KMS-11 (cell line): ENCODE data around the gene CCM2L.

ENCODE experiments used
- H2AFZ ChIP-seq: fragments of 200-600 bp; sonication (generic); 2 replicates; pipeline ENCODE4 v1.6.1; 2016; ENCODE audit warnings: antibody characterized with exemption, mixed run types, low read depth
- H3K27ac ChIP-seq: fragments of 200-600 bp; sonication (generic); 2 replicates; pipeline ENCODE4 v1.6.1; 2016; ENCODE audit warnings: mild to moderate bottlenecking, mixed run types
- H3K27me3 ChIP-seq: fragments of 200-600 bp; sonication (generic); 2 replicates; pipeline ENCODE4 v1.6.1; 2017; ENCODE audit warnings: mild to moderate bottlenecking, low read depth, mixed run types, moderate library complexity; ENCODE audit not compliant: insufficient read depth
- H3K36me3 ChIP-seq: fragments of 200-600 bp; sonication (generic); 2 replicates; pipeline ENCODE4 v1.6.1; 2017; ENCODE audit warnings: mild to moderate bottlenecking, mixed run types; ENCODE audit not compliant: insufficient read depth
- H3K4me1 ChIP-seq: fragments of 200-600 bp; sonication (generic); 2 replicates; pipeline ENCODE4 v1.6.1; 2016; ENCODE audit warnings: mild to moderate bottlenecking, low read depth, mixed run types; ENCODE audit not compliant: poor library complexity, severe bottlenecking
- H3K4me2 ChIP-seq: fragments of 200-600 bp; sonication (generic); 2 replicates; pipeline ENCODE4 v1.7.0; 2016; ENCODE audit warnings: mild to moderate bottlenecking, mixed run types
- H3K4me3 ChIP-seq: fragments of 200-600 bp; sonication (generic); IDR thresholded peaks from 2 replicates; pipeline ENCODE4 v1.6.1; 2017; ENCODE audit warnings: low read depth, low read length, mixed read lengths; ENCODE audit not compliant: insufficient read depth
- H3K79me2 ChIP-seq: fragments of 200-600 bp; sonication (generic); 2 replicates; pipeline ENCODE4 v1.6.1; 2016; ENCODE audit warnings: low read depth, mixed run types; ENCODE audit not compliant: insufficient read depth
- H3K9ac ChIP-seq: fragments of 200-600 bp; sonication (generic); 2 replicates; pipeline ENCODE4 v1.6.1; 2016; ENCODE audit warnings: mild to moderate bottlenecking, mixed run types
- H4K20me1 ChIP-seq: fragments of 200-600 bp; sonication (generic); 2 replicates; pipeline ENCODE4 v1.6.1; 2016; ENCODE audit warnings: mild to moderate bottlenecking, mixed run types; ENCODE audit not compliant: insufficient read depth
- TF ChIP-seq, protein P1 (sequence below): fragments of 200-600 bp; sonication (generic); conservative IDR thresholded peaks from 2 replicates; pipeline ENCODE4 v1.6.1; 2017; ENCODE audit warnings: low read depth, mild to moderate bottlenecking, antibody characterized with exemption, low read length, moderate library complexity, mixed read lengths

The CCM2L gene

DNA sequence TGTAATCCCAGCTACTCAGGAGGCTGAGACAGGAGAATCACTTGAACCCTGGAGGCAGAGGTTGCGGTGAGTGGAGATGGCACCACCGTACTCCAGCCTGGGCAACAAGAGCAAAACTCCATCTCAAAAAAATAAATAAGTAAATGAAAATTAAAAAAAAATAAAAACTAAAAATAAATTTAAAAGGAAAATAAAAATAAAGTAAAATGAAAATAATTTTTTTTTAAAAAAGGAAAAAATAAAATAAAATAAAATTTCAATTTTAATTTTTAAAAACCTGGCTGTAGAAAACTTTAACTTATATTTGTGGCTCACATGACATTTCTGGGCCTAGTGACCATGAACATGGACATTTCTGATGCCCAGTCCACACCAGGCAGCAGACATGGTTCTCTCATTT is 57.9 kb downstream of the CCM2L start:
- no peaks in the 10 kb centered on the region for H3K36me3 ChIP-seq
- no peaks in the 10 kb centered on the region for H3K27me3 ChIP-seq
- H3K9ac ChIP-seq = 0 out of 2 replicates have a peak overlapping the region, but pooled peaks have one; percentile 25
- H2AFZ ChIP-seq = peak overlapping the region; percentile 46; the same call in 1 of the 2 replicates
- peaks cover 45% of the 10 kb centered on the region for H3K4me1 ChIP-seq
- no peak overlapping the region for H3K4me3 ChIP-seq
- TF ChIP-seq, protein P1, sequence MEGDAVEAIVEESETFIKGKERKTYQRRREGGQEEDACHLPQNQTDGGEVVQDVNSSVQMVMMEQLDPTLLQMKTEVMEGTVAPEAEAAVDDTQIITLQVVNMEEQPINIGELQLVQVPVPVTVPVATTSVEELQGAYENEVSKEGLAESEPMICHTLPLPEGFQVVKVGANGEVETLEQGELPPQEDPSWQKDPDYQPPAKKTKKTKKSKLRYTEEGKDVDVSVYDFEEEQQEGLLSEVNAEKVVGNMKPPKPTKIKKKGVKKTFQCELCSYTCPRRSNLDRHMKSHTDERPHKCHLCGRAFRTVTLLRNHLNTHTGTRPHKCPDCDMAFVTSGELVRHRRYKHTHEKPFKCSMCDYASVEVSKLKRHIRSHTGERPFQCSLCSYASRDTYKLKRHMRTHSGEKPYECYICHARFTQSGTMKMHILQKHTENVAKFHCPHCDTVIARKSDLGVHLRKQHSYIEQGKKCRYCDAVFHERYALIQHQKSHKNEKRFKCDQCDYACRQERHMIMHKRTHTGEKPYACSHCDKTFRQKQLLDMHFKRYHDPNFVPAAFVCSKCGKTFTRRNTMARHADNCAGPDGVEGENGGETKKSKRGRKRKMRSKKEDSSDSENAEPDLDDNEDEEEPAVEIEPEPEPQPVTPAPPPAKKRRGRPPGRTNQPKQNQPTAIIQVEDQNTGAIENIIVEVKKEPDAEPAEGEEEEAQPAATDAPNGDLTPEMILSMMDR = no peak
- H3K27ac ChIP-seq = peak overlapping the region; percentile 57
- H3K4me2 ChIP-seq = peak overlapping the region; percentile 60; the same call in 1 of the 2 replicates
- H3K79me2 ChIP-seq = no peaks in the 10 kb centered on the region
- no peaks in the 10 kb centered on the region for H4K20me1 ChIP-seq

DNA sequence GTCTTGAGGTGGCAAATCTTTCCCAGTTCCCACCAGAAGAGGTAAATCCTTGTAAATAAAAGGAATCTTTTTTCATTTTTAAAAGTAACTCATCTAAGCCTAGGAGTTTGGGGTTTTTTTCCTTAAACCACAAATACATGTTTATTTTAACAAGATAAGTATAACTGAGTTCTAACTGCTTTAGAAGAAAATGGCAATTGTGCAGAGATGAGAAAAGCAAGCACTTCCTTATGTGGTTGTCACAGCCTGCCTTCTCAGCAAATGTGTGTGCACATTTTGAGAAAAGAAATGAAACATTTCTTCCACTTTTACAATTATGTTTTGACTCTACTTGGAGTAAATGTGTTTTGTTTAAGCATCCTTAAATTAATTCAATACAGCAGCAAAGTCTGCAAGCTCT is 59.5 kb downstream of the CCM2L start:
- H3K79me2 ChIP-seq = no peaks in the 10 kb centered on the region
- H3K27ac ChIP-seq = peak overlapping the region; percentile 57
- peak overlapping the region; percentile 46; the same call in 1 of the 2 replicates for H2AFZ ChIP-seq
- H3K4me2 ChIP-seq = peak overlapping the region; percentile 60
- TF ChIP-seq, protein P1 = no peak
- no peaks in the 10 kb centered on the region for H4K20me1 ChIP-seq
- no peak overlapping the region for H3K9ac ChIP-seq
- no peak overlapping the region for H3K4me3 ChIP-seq
- H3K36me3 ChIP-seq = no peaks in the 10 kb centered on the region
- H3K27me3 ChIP-seq = no peaks in the 10 kb centered on the region
- peaks cover 45% of the 10 kb centered on the region for H3K4me1 ChIP-seq

DNA sequence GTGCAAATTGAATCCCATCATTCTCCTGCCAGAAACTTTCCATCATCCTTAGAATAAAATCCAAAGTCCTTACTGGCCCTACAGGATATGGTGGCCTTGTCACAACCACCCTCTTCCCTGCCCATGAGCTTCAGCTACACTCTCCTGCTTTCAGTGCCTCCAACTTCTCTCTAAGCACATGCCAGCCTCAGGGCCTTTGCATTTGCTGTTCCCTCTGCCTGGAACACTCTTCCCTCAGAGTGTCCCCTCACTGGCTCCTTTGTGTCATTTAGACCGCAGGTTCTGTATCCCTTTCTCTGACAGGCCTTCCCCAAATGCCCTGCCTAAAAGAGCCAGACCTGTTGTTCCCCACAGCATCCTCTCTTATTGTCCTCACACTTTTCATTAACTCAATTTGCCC is 60.0 kb downstream of the CCM2L start:
- Histone ChIP-seq H3K4me1 (peaks cover 45% of the 10 kb centered on the region), H4K20me1 (no peaks in the 10 kb centered on the region), H2AFZ (peak overlapping the region; percentile 46; the same call in 1 of the 2 replicates), H3K27me3 (no peaks in the 10 kb centered on the region), H3K27ac (no peak overlapping the region), H3K4me2 (no peak overlapping the region), H3K9ac (no peak overlapping the region), H3K4me3 (no peak overlapping the region), H3K79me2 (no peaks in the 10 kb centered on the region), H3K36me3 (no peaks in the 10 kb centered on the region)
- TF ChIP-seq, protein P1 = no peak

DNA sequence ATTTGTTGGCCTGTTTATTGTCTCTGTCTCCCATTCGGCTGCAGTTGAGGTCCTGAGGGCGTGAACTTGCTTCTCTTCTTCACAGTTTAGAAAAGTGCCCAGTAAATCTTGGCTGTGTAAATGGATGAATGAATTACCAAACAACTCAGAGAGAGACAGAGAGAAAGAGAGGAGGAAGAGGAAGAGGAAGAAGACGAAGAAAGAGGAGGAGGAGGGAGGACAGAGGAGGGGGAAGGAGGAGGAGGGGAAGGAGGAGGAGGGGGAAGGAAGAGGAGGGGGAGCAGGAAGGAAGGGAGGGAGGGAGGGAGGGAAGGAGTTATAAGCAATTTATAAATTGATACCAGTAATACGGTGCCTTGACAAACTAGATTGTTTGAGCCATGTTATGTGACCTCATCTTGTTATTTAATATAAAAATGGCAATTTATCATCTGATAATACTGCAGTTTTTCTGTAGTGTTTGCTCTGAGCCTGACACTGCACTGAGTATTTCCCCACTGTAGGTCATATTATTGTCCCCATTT is 60.5 kb downstream of the CCM2L start:
- H3K4me2 ChIP-seq = no peak overlapping the region
- H3K79me2 ChIP-seq = no peaks in the 10 kb centered on the region
- no peaks in the 10 kb centered on the region for H3K27me3 ChIP-seq
- H3K4me1 ChIP-seq = peaks cover 45% of the 10 kb centered on the region
- H3K36me3 ChIP-seq = no peaks in the 10 kb centered on the region
- TF ChIP-seq, protein P1 = no peak
- H3K4me3 ChIP-seq = no peak overlapping the region
- 0 out of 2 replicates have a peak overlapping the region, but pooled peaks have one; percentile 28 for H2AFZ ChIP-seq
- no peaks in the 10 kb centered on the region for H4K20me1 ChIP-seq
- no peak overlapping the region for H3K27ac ChIP-seq
- no peak overlapping the region for H3K9ac ChIP-seq
